Measurements from ENCODE around the gene CHMP3. TPM values are rescaled to one million over a fixed set of nuclear protein-coding genes. Genes with fewer than 3 reads are reported as not detected.
A peak's percentile ranks its signal among the peaks of the same experiment; 100 is the strongest.

Gene CHMP3
- total RNA-seq, 4 donors from 2014 or later: 64.0 to 99.1 (median 71.5) TPM

DNA sequence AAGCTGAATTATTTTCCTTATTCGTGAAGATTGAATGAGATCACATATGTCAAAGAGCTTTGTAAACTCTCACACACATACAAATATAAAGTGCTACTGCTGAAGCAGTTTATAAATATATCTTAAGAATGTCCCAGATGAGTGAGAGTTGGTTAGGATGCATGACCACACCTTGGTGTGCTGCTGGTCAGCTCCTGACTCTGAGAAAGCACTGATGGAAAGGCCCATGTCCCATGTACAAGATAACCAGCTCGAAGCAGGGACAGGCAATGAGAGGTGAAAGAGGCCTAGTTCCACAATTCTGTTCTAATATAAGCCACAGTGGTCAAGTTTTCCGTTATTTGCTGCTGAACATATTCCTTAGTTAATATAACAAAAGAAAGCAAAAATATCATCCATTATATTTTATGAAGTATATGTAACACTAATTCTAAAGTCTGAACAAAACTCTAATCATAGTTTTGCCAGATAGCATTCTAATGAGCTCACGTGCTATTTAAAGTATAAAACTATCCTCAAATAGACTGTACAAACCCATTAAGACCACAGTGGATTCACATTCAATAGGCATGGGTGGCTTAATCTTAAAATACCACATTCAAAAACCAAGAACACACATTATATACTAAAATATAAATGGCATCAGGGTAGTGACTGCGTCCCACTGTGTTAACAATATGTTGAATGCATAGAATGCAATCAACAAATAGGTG, 49.1 kb downstream of the CHMP3 start:
- no peak overlapping the region for H3K4me3 ChIP-seq
- ATAC-seq (peak; percentile 27 to 34), DNase-seq (no peak)
- intact Hi-C loops (cut with DNase I; ENCODE audit: low total_unique reads): loop anchor here (5.0 kb wide), 2 partner anchors 48 to 108 kb away; partner anchors contain the start of genes CHMP3 and RNF103
- peaks cover 49 to 51% of the 10 kb centered on the region in 2 donors for H3K4me1 ChIP-seq
- peak overlapping the region; percentile 72 to 80 (median 76) for H3K27ac ChIP-seq
- H3K9me3 ChIP-seq: no peaks in the 10 kb centered on the region
- TF ChIP-seq, protein P1, sequence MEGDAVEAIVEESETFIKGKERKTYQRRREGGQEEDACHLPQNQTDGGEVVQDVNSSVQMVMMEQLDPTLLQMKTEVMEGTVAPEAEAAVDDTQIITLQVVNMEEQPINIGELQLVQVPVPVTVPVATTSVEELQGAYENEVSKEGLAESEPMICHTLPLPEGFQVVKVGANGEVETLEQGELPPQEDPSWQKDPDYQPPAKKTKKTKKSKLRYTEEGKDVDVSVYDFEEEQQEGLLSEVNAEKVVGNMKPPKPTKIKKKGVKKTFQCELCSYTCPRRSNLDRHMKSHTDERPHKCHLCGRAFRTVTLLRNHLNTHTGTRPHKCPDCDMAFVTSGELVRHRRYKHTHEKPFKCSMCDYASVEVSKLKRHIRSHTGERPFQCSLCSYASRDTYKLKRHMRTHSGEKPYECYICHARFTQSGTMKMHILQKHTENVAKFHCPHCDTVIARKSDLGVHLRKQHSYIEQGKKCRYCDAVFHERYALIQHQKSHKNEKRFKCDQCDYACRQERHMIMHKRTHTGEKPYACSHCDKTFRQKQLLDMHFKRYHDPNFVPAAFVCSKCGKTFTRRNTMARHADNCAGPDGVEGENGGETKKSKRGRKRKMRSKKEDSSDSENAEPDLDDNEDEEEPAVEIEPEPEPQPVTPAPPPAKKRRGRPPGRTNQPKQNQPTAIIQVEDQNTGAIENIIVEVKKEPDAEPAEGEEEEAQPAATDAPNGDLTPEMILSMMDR (IDR thresholded peaks at IDR 0.05 in 4 of 5, conservative IDR thresholded peaks at IDR 0.05 in 1 of 5): no peak
- TF ChIP-seq POLR2A (IDR thresholded peaks at IDR 0.05): no peak
- H3K36me3 ChIP-seq: peaks cover 0 to 9% of the 10 kb centered on the region in 2 donors
- H3K27me3 ChIP-seq: no peaks in the 10 kb centered on the region
- in situ Hi-C loops (cut with MboI; ENCODE audit: low sequenced_read_pairs in 4 of 4): no loop called here

DNA sequence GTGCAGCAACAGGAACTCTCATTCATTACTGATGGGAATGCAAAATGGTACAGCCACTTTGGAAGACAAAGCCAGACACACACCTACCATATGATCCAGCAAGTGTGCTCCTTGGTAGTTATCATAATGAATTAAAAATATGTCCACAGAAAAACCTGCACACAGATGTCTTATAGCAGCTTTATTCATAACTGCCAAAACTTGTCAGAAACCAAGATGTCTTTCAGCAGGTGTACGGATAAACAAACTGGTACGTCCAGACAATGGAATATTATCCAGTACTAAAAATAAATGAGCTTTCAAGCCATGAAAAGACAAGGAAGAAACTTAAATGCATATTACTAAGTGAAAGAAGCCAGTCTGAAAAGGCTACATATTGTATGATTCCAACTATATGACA, 50.4 kb downstream of the CHMP3 start:
- Histone ChIP-seq H3K36me3 (peaks cover 0 to 21% of the 10 kb centered on the region in 2 donors), H3K27me3 (no peaks in the 10 kb centered on the region), H3K9me3 (no peaks in the 10 kb centered on the region), H3K4me3 (no peak overlapping the region), H3K4me1 (peaks cover 55 to 57% of the 10 kb centered on the region in 2 donors), H3K27ac (peak overlapping the region; percentile 72 to 80 (median 76))
- intact Hi-C loops (cut with DNase I; ENCODE audit: low total_unique reads): loop anchor here (5.0 kb wide), 2 partner anchors 49 to 109 kb away; partner anchors contain the start of genes CHMP3 and RNF103
- DNase-seq: no peak
- TF ChIP-seq, protein P1 (IDR thresholded peaks at IDR 0.05 in 4 of 5, conservative IDR thresholded peaks at IDR 0.05 in 1 of 5): no peak
- TF ChIP-seq POLR2A (IDR thresholded peaks at IDR 0.05): no peak
- in situ Hi-C loops (cut with MboI; ENCODE audit: low sequenced_read_pairs in 4 of 4): no loop called here
- peak; percentile 77 to 88 for ATAC-seq

- Histone ChIP-seq H3K4me1 (peaks cover 58 to 60% of the 10 kb centered on the region in 2 donors), H3K27ac (peak overlapping the region; percentile 33 to 80 (median 76)), H3K4me3 (no peak overlapping the region), H3K9me3 (no peaks in the 10 kb centered on the region), H3K36me3 (peaks cover 0 to 26% of the 10 kb centered on the region in 2 donors), H3K27me3 (no peaks in the 10 kb centered on the region)
- intact Hi-C loops (cut with DNase I; ENCODE audit: low total_unique reads): loop anchor here (5.0 kb wide), 2 partner anchors 50 to 110 kb away; partner anchors contain the start of genes CHMP3 and RNF103
- DNase-seq: no peak
- in situ Hi-C loops (cut with MboI; ENCODE audit: low sequenced_read_pairs in 4 of 4): no loop called here
- ATAC-seq: no peak
- TF ChIP-seq, protein P1 (IDR thresholded peaks at IDR 0.05 in 4 of 5, conservative IDR thresholded peaks at IDR 0.05 in 1 of 5): no peak
- TF ChIP-seq POLR2A (IDR thresholded peaks at IDR 0.05): no peak
Measured at GRCh38 chr2:86512034-86512433, 51.2 kb downstream of the CHMP3 start.

- ATAC-seq (no peak), DNase-seq (no peak)
- Histone ChIP-seq H3K4me3 (no peak overlapping the region), H3K4me1 (peaks cover 58 to 60% of the 10 kb centered on the region in 2 donors), H3K27ac (peak overlapping the region; percentile 44 to 80 (median 62)), H3K27me3 (no peaks in the 10 kb centered on the region), H3K36me3 (peaks cover 0 to 41% of the 10 kb centered on the region in 2 donors), H3K9me3 (no peaks in the 10 kb centered on the region)
- TF ChIP-seq, protein P1 (IDR thresholded peaks at IDR 0.05 in 4 of 5, conservative IDR thresholded peaks at IDR 0.05 in 1 of 5): no peak
- TF ChIP-seq POLR2A (IDR thresholded peaks at IDR 0.05): no peak
- in situ Hi-C loops (cut with MboI; ENCODE audit: low sequenced_read_pairs in 4 of 4) (no loop called here), intact Hi-C loops (cut with DNase I; ENCODE audit: low total_unique reads) (loop anchor here (5.0 kb wide), 2 partner anchors 52 to 112 kb away; partner anchors contain the start of genes CHMP3 and RNF103)
Measured at GRCh38 chr2:86510436-86510933, 52.8 kb downstream of the CHMP3 start.

Data from gastrocnemius medialis (tissue), 4 donors.